ENCODE results near the gene NOL12. TPM values are rescaled to one million over a fixed set of nuclear protein-coding genes. Genes with fewer than 3 reads are reported as not detected.
"Not testable (repeated sequence)": the region's sequence is repeated elsewhere in the genome, so short reads cannot be mapped to it uniquely, and the experiment has no call there.

NOL12 gene
- total RNA-seq, 2 donors from 2014 or later = 26.2 to 34.8 TPM

DNA sequence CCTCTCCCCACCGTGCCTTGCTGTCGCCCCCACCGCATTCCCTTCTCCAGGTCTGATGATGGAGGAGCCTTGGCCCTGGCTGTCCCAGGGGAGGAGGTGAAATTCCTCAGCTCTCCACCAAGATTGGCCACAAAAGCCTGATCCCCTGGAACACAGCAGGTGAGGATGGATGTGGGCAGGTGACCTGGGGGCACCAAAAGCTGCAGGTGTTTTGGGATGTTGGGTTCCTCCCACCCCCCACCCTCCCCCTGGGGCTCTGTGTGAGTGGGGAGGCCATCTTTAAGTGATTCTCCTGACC is 11.3 kb downstream of the NOL12 start:
- H3K4me1 Mint-ChIP-seq = peaks cover 14% of the 10 kb centered on the region
- H3K4me3 Mint-ChIP-seq = no peak overlapping the region
- H3K36me3 Mint-ChIP-seq (ENCODE audit: low read depth) = no peaks in the 10 kb centered on the region
- ATAC-seq = no peak
- no peaks in the 10 kb centered on the region for H3K27me3 Mint-ChIP-seq
- no peak overlapping the region for H3K27ac Mint-ChIP-seq
- no peak for DNase-seq
- H3K9me3 ChIP-seq (ENCODE audit: control insufficient read depth, low read length, poor library complexity, severe bottlenecking) = no peaks in the 10 kb centered on the region

- peaks cover 8% of the 10 kb centered on the region for H3K4me1 Mint-ChIP-seq
- H3K9me3 ChIP-seq (ENCODE audit: control insufficient read depth, low read length, poor library complexity, severe bottlenecking) = no peaks in the 10 kb centered on the region
- no peak overlapping the region for H3K4me3 Mint-ChIP-seq
- no peaks in the 10 kb centered on the region for H3K36me3 Mint-ChIP-seq (ENCODE audit: low read depth)
- ATAC-seq = no peak
- no peak for DNase-seq
- H3K27me3 Mint-ChIP-seq = no peaks in the 10 kb centered on the region
- H3K27ac Mint-ChIP-seq = no peak overlapping the region
These were observed 15.1 kb downstream of the NOL12 start for GRCh38 chr22:37701141-37701786.

DNA sequence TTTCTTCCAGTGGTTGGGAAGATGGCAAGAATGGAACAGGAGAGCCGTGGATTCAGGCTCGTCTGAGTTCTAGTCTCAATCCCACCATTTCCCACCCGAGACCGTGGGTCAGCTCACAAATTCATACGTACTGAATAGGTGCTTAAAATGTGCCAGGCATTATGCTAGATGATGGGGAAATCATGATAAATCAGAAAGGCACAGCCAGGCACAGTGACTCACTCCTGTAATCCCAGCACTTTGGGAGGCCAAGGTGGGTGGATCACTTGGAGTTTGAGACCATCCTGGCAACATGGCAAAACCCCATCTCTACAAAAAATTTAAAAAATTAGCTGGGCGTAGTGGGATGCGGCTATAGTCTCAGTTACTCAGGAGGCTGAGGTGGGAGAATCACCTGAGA is 17.8 kb downstream of the NOL12 start:
- no peaks in the 10 kb centered on the region for H3K9me3 ChIP-seq (ENCODE audit: control insufficient read depth, low read length, poor library complexity, severe bottlenecking)
- peaks cover 2% of the 10 kb centered on the region for H3K4me1 Mint-ChIP-seq
- H3K36me3 Mint-ChIP-seq (ENCODE audit: low read depth) = no peaks in the 10 kb centered on the region
- H3K27me3 Mint-ChIP-seq = no peaks in the 10 kb centered on the region
- DNase-seq (no peak), ATAC-seq (no peak)
- no peak overlapping the region for H3K4me3 Mint-ChIP-seq
- no peak overlapping the region for H3K27ac Mint-ChIP-seq

DNA sequence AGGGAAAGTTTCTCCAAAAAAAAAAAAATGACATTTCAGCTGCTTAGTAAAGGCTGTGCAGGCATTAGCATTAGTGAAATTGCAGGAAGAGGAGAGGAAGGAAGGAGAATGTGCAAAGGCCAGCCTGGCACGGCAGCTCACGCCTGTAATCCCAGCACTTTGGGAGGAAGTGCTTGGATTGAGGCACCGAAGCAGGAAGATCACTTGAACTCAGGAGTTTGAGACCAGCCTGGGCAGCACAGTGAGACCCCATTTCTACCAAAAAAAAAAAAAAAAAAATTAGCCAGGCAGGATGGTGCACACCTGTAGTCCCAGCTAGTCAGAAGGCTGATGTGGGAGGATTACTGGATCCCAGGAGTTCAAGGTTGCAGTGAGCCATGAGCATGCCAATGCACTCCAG is 18.5 kb downstream of the NOL12 start:
- H3K9me3 ChIP-seq (ENCODE audit: control insufficient read depth, low read length, poor library complexity, severe bottlenecking) = no peaks in the 10 kb centered on the region
- Mint-ChIP-seq H3K27ac (no peak overlapping the region), H3K36me3 (ENCODE audit: low read depth) (no peaks in the 10 kb centered on the region), H3K4me1 (peaks cover 2% of the 10 kb centered on the region), H3K27me3 (no peaks in the 10 kb centered on the region), H3K4me3 (no peak overlapping the region)
- DNase-seq (no peak), ATAC-seq (no peak)

DNA sequence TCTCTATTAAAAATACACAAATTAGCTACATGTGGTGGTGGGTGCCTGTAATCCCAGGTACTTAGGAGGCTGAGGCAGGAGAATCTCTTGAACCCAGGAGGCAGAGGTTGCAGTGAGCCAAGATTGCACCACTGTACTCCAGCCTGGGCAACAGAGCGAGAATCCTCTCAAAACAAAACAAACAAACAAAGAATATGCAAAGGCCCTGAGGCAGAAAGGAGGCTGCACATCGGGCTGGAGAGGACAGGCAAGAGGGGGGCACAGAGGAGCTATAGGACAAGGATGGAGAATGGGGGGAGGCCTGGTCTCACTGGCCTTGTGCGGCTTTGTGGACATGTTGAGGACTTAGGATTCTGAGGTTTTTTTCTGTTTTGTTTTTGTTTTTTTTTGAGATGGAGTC is 19.1 kb downstream of the NOL12 start:
- DNase-seq (no peak), ATAC-seq (no peak)
- H3K36me3 Mint-ChIP-seq (ENCODE audit: low read depth) = no peaks in the 10 kb centered on the region
- H3K27ac Mint-ChIP-seq = no peak overlapping the region
- H3K27me3 Mint-ChIP-seq = no peaks in the 10 kb centered on the region
- H3K4me1 Mint-ChIP-seq = peaks cover 4% of the 10 kb centered on the region
- H3K9me3 ChIP-seq (ENCODE audit: control insufficient read depth, low read length, poor library complexity, severe bottlenecking) = no peaks in the 10 kb centered on the region
- H3K4me3 Mint-ChIP-seq = no peak overlapping the region

- peaks cover 4% of the 10 kb centered on the region for H3K4me1 Mint-ChIP-seq
- H3K36me3 Mint-ChIP-seq (ENCODE audit: low read depth) = no peaks in the 10 kb centered on the region
- no peaks in the 10 kb centered on the region for H3K27me3 Mint-ChIP-seq
- H3K4me3 Mint-ChIP-seq = no peak overlapping the region
- H3K9me3 ChIP-seq (ENCODE audit: control insufficient read depth, low read length, poor library complexity, severe bottlenecking) = no peaks in the 10 kb centered on the region
- DNase-seq (no peak), ATAC-seq (no peak)
- no peak overlapping the region for H3K27ac Mint-ChIP-seq
These were observed 22.7 kb downstream of the NOL12 start for GRCh38 chr22:37708580-37709444.

- DNase-seq (no peak), ATAC-seq (no peak)
- H3K9me3 ChIP-seq (ENCODE audit: control insufficient read depth, low read length, poor library complexity, severe bottlenecking) = no peaks in the 10 kb centered on the region
- Mint-ChIP-seq H3K27ac (no peak overlapping the region), H3K4me3 (no peak overlapping the region), H3K4me1 (peaks cover 4% of the 10 kb centered on the region), H3K27me3 (no peaks in the 10 kb centered on the region), H3K36me3 (ENCODE audit: low read depth) (no peaks in the 10 kb centered on the region)
These were observed 23.3 kb downstream of the NOL12 start for GRCh38 chr22:37709445-37709765.

DNA sequence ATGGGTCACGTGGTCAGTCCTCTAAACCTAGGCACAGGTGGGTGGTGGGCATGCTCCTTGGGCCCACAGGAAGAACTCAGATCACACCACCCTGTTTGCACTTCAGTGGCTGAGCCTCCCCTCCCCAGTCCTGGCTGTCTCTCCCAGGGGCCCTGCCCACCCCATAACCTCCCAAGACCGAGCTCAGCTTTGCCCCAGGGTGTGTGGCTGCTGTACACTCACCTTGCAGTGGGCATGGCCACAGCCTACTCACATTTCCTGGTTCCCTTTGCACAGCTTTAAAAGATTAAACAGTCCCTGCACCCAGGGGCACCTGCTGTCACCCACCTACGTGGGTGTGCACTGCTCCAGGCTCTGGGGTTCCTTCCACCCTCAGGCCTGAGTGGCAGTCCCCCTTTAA is 24.5 kb downstream of the NOL12 start:
- no peak overlapping the region for H3K4me3 Mint-ChIP-seq
- H3K4me1 Mint-ChIP-seq = peaks cover 3% of the 10 kb centered on the region
- no peak overlapping the region for H3K27ac Mint-ChIP-seq
- no peaks in the 10 kb centered on the region for H3K36me3 Mint-ChIP-seq (ENCODE audit: low read depth)
- ATAC-seq (no peak), DNase-seq (no peak)
- H3K27me3 Mint-ChIP-seq = no peaks in the 10 kb centered on the region
- H3K9me3 ChIP-seq (ENCODE audit: control insufficient read depth, low read length, poor library complexity, severe bottlenecking) = no peaks in the 10 kb centered on the region

GRCh38 chr22:37711490-37711889 is 25.3 kb downstream of the NOL12 start:
- no peaks in the 10 kb centered on the region for H3K36me3 Mint-ChIP-seq (ENCODE audit: low read depth)
- no peaks in the 10 kb centered on the region for H3K27me3 Mint-ChIP-seq
- no peak for ATAC-seq
- H3K4me1 Mint-ChIP-seq = peaks cover 3% of the 10 kb centered on the region
- DNase-seq = no peak
- no peak overlapping the region for H3K27ac Mint-ChIP-seq
- no peaks in the 10 kb centered on the region for H3K9me3 ChIP-seq (ENCODE audit: control insufficient read depth, low read length, poor library complexity, severe bottlenecking)
- no peak overlapping the region for H3K4me3 Mint-ChIP-seq

DNA sequence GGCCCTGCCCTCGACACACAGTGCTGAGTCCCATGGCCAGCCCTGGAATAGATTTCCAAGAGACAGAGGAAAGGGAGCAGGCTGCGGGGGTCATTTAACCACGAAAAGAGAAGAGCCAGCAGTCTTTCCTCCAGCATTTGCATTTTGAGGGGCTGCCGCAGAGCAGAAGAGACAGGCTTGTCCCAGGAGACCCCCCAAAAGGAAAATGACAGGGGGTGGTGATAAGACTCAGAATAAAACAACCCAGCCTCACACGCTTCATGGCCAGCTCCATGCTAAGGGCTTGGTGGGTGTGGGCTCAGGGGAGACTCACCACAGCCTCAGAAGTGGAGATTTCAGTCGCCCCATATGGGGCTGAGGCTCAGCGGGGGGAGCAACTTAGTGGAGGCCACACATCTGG is 27.6 kb downstream of the NOL12 start:
- no peak for ATAC-seq
- H3K9me3 ChIP-seq (ENCODE audit: control insufficient read depth, low read length, poor library complexity, severe bottlenecking) = no peaks in the 10 kb centered on the region
- Mint-ChIP-seq H3K4me3 (no peak overlapping the region), H3K27me3 (no peaks in the 10 kb centered on the region), H3K36me3 (ENCODE audit: low read depth) (no peaks in the 10 kb centered on the region), H3K27ac (no peak overlapping the region), H3K4me1 (peaks cover 3% of the 10 kb centered on the region)
- no peak for DNase-seq

DNA sequence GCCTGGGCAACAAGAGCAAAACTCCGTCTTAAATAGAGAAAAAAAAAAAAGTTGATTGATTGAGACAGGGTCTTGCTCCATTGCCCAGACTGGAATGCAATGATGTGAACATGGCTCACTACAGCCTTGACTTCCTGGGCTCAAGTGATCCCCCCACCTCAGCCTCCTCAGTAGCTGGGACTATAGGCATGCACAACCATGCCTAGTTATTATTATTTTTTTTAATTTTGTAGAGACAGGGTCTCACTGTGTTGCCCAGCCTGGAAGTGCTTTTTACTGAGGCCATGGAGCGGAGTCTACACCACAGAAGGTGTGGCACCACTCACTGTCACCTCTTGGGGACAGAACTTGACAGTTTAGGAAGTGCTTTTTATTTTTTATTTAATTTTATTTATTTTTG is 28.5 kb downstream of the NOL12 start:
- Mint-ChIP-seq H3K36me3 (ENCODE audit: low read depth) (no peaks in the 10 kb centered on the region), H3K4me1 (peaks cover 3% of the 10 kb centered on the region), H3K27me3 (no peaks in the 10 kb centered on the region), H3K27ac (no peak overlapping the region), H3K4me3 (no peak overlapping the region)
- no peaks in the 10 kb centered on the region for H3K9me3 ChIP-seq (ENCODE audit: control insufficient read depth, low read length, poor library complexity, severe bottlenecking)
- DNase-seq (no peak), ATAC-seq (no peak)

- ATAC-seq = no peak
- H3K4me3 Mint-ChIP-seq = no peak overlapping the region
- no peaks in the 10 kb centered on the region for H3K27me3 Mint-ChIP-seq
- no peaks in the 10 kb centered on the region for H3K36me3 Mint-ChIP-seq (ENCODE audit: low read depth)
- H3K27ac Mint-ChIP-seq = no peak overlapping the region
- no peaks in the 10 kb centered on the region for H3K9me3 ChIP-seq (ENCODE audit: control insufficient read depth, low read length, poor library complexity, severe bottlenecking)
- no peak for DNase-seq
- peaks cover 2% of the 10 kb centered on the region for H3K4me1 Mint-ChIP-seq
These were observed 29.6 kb downstream of the NOL12 start for GRCh38 chr22:37715760-37716159.

DNA sequence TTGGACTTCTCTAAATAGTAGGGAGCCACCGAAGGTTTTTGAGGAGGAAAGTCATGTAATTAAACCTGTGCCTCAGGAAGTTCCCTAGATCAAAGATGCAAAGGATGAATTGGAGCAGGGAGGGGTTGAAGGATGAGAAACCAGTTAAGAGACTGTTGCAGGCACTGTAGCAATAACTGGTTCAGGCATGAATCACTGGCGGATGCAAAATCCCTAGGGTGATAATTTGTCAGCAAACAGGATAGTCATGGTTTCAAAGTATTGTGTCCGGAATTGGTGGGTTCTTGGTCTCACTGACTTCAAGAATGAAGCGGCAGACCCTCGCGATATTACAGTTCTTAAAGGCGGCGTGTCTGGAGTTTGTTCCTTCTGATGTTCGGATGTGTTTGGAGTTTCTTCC is 30.6 kb downstream of the NOL12 start:
- DNase-seq (no peak), ATAC-seq (no peak)
- Mint-ChIP-seq H3K36me3 (ENCODE audit: low read depth) (no peaks in the 10 kb centered on the region), H3K4me1 (peaks cover 2% of the 10 kb centered on the region), H3K27ac (no peak overlapping the region), H3K27me3 (no peaks in the 10 kb centered on the region), H3K4me3 (no peak overlapping the region)
- no peaks in the 10 kb centered on the region for H3K9me3 ChIP-seq (ENCODE audit: control insufficient read depth, low read length, poor library complexity, severe bottlenecking)

GRCh38 chr22:37717235-37717634 is 31.1 kb downstream of the NOL12 start:
- not testable (repeated sequence) for H3K9me3 ChIP-seq (ENCODE audit: control insufficient read depth, low read length, poor library complexity, severe bottlenecking); H3K36me3 Mint-ChIP-seq (ENCODE audit: low read depth); H3K27ac Mint-ChIP-seq; H3K4me3 Mint-ChIP-seq; ATAC-seq; H3K4me1 Mint-ChIP-seq; DNase-seq; H3K27me3 Mint-ChIP-seq

Data from T-helper 17 cell (primary cell).